Activated CD8-positive, alpha-beta memory T cell treated with anti-CD3 and anti-CD28 coated beads, Interleukin-2, amount 50 U/mL, for 1 hour (primary cell): ENCODE data around the gene CCDC92B.
"Not testable (repeated sequence)": the region's sequence is repeated elsewhere in the genome, so short reads cannot be mapped to it uniquely, and the experiment has no call there.

Source experiments
- DNase-seq: peaks from one replicate; pipeline ENCODE4 v3.0.0-alpha.2; 2020; ENCODE audit errors: extremely low read depth

The CCDC92B gene

GRCh38 chr17:2749058-2749783 lies at the start of gene CCDC92B:
Gene CCDC92B (minus strand): TSS chr17:2749652. CDS start chr17:2735145, 14,507 bp downstream.
- no peak for DNase-seq

- DNase-seq, result no peak
These were observed 49.2 kb upstream of the CCDC92B start for GRCh38 chr17:2798678-2799077.

GRCh38 chr17:2798188-2798587 lies 48.7 kb upstream of the CCDC92B start:
- DNase-seq, result no peak

- no peak for DNase-seq
These were observed 48.2 kb upstream of the CCDC92B start for GRCh38 chr17:2797637-2798036.

GRCh38 chr17:2797226-2797625 lies 47.8 kb upstream of the CCDC92B start:
- no peak for DNase-seq

GRCh38 chr17:2796164-2797125 lies 47.0 kb upstream of the CCDC92B start, which contains the start of gene RAP1GAP2:
Gene RAP1GAP2 (plus strand): TSS chr17:2796438. CDS start chr17:2796528, 90 bp downstream.
- DNase-seq, result peak; percentile 36

- no peak for DNase-seq
These were observed 46.1 kb upstream of the CCDC92B start for GRCh38 chr17:2795441-2796163.

GRCh38 chr17:2794111-2794803 lies 44.8 kb upstream of the CCDC92B start:
- DNase-seq, result no peak

- no peak for DNase-seq
These were observed 43.1 kb upstream of the CCDC92B start for GRCh38 chr17:2792366-2793169.

GRCh38 chr17:2789700-2790099 lies 40.2 kb upstream of the CCDC92B start:
- DNase-seq, result no peak

- DNase-seq, result peak; percentile 71
These were observed 36.9 kb upstream of the CCDC92B start for GRCh38 chr17:2786176-2786881.

- DNase-seq, result not testable (repeated sequence)
These were observed 35.9 kb upstream of the CCDC92B start for GRCh38 chr17:2785376-2785775.

- no peak for DNase-seq
These were observed 35.4 kb upstream of the CCDC92B start for GRCh38 chr17:2784864-2785263.

- DNase-seq, result no peak
These were observed 34.0 kb upstream of the CCDC92B start for GRCh38 chr17:2783310-2784030.

- no peak for DNase-seq
These were observed 32.6 kb upstream of the CCDC92B start for GRCh38 chr17:2782055-2782454.

GRCh38 chr17:2781598-2781997 lies 32.1 kb upstream of the CCDC92B start:
- not testable (repeated sequence) for DNase-seq

- DNase-seq, result no peak
These were observed 31.5 kb upstream of the CCDC92B start for GRCh38 chr17:2780931-2781454.

- no peak for DNase-seq
These were observed 30.8 kb upstream of the CCDC92B start for GRCh38 chr17:2780256-2780655.

GRCh38 chr17:2779545-2779944 lies 30.1 kb upstream of the CCDC92B start:
- no peak for DNase-seq
